Measurements from ENCODE around the gene RAB40C.

The RAB40C gene

GRCh38 chr16:616733-617586 is 27.1 kb downstream of the RAB40C start:
- no peak for DNase-seq (ENCODE audit: low read depth in 2 of 2)

DNA sequence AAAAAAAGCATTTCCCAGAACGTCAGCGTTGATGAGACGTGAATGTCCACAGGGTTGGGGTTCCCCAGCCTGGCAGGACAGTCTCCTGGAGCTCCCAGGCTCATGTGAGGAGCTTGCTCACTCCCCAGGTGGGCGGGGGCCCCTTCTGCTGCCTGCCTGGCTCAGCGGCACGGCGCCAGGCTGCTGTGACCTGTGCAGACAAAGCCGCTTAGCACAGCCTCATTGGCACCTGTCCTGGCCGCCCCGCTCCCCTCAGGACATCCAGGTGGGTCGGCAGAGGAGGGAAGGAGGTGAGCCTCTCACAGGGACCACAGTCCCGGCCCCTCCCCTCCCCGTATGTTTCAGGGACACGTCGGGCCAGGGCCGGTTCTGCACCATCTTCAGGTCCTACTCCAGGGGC is 28.0 kb downstream of the RAB40C start:
- DNase-seq (ENCODE audit: low read depth in 2 of 2): no peak

DNA sequence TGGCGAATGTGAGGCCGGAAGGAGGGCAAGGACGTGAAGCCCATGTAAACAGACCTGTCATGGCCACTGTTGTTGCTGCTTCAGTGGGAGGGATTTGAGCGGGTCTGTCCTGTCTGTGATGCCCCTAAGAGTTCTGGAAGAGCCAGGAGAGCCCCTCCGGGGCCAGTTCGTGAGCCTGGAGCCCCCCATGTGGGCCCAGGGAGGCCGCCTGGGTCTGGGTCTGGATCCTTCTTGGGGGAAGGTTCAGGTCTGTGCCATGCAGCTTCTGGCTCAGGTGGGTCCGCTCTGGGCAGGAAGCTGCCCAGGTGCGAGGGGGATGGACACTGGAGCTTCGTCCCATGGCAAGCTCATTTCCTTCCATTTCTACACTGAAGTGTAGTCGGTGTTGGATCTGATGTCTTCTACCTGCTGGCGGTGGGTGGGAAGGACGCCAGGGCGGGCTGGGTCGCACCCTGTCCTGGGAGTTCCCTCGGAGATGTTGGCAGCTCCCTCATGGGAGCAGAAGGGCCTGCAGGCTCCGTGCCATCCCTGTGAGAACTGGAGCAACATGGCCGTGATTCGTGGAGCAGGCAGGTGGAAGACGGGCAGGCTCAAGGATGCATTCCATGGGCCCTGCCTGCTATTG is 29.7 kb downstream of the RAB40C start:
- no peak for DNase-seq (ENCODE audit: low read depth in 2 of 2)

DNA sequence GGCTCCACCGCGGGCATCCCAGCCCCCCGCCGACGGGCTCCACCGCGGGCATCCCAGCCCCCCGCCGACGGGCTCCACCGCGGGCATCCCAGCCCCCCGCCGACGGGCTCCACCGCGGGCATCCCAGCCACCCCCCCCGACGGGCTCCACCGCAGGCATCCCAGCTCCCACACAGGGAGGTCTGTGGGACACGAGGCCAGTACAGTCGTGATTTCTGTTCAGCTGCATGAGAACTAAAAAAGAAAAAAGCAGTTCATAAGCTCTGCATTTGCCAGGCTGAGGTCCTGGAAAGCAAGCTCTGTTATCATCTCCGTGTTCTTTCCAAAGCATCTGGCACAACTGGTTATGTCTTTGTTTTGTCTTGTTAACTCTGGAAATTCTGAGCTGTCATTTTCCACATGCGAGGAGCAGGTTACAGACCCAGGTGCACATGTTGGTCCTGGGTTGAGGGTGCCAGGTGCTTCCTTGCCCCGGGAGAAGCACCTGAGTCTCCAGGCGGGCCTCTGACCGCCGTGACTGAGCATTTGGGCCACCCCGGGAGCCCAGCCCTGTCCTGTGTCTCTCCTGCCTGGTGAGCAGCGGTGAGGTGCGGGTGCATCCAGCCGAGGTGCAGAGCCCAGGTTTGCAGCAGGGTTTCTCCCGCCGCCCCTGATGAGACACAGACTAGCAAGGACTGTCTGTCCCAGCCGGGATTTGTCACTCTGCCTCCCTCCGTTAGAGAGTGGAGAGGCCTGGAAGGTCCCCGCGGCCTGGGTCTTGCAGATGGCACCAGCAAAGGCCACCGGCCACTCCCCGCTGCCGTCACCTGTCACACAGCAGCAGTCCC is 31.0 kb downstream of the RAB40C start:
- DNase-seq (ENCODE audit: low read depth in 2 of 2): no peak

DNA sequence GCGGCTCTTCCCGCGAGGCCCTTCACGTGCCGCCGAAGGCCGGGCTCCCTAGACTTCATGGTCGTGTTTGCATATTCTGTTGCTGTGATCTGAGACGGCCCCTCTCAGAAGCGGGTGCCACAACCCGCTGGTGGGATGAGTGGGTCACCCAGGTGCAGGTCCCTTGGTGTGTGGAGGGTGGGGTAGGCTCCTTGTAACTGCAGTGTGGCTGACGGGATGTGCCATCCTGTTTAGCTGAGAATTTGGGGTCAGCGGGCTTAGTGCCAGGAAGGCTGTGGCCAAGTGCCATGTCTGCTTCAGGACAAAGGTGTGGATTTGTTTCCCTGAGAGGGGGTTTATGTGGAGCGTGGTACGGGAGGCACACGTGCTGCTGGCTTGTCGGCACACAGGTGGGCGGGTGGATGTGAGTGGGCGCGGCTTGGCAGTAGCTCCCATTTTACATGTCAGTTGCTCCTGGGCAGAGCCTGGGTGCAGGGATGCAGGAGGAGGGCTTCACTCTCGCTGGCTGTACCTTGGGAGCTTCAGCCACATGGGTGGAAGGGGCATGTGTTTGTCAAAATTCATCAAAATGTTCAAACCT is 31.8 kb downstream of the RAB40C start:
- DNase-seq (ENCODE audit: low read depth in 2 of 2): no peak

- no peak for DNase-seq (ENCODE audit: low read depth in 2 of 2)
Measured at GRCh38 chr16:622920-623280, 33.0 kb downstream of the RAB40C start.

- DNase-seq (ENCODE audit: low read depth in 2 of 2): no peak
Measured at GRCh38 chr16:624526-625070, 34.7 kb downstream of the RAB40C start.

- no peak for DNase-seq (ENCODE audit: low read depth in 2 of 2)
Measured at GRCh38 chr16:625117-625976, 35.5 kb downstream of the RAB40C start.

- no peak for DNase-seq (ENCODE audit: low read depth in 2 of 2)
Measured at GRCh38 chr16:625977-626765, 36.3 kb downstream of the RAB40C start.

GRCh38 chr16:626787-627453 is 37.1 kb downstream of the RAB40C start:
- peak; percentile 75 to 77 for DNase-seq (ENCODE audit: low read depth in 2 of 2)

DNA sequence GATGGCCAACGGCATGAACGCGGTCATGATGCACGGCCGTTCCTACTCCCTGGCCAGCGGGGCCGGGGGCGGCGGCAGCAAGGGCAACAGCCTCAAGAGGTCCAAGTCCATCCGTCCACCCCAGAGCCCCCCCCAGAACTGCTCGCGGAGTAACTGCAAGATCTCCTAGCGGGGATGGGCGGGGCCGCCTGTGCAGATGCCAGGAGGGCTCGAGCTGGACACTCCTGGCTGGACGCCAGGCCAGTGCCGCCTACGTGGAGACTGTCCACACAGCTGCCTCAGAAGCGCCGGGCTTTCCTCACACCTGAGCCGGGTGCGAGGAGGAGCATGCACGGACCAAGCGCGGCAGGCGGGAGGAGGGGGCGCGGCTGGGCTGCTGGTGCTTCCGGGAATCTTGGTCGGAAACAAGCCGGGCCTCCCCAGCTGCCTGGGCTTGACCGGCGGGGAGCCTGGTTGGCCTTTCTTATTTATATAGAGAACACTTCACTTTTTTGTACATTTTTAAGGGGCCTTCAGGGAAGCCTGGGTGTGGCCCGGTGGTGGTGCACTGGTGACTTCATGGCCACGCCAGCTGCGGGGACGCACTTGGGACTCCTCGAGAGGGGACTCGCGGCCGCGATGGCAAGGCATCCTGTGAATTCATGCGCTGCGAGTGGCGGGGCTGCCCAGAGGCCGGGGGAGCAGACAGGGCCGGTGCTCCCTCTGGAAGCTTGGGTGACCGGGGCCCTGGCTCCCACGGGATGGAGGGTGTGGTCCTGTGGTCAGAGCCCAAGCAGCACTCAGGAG is 37.8 kb downstream of the RAB40C start:
- no peak for DNase-seq (ENCODE audit: low read depth in 2 of 2)

- DNase-seq (ENCODE audit: low read depth in 2 of 2): no peak
Measured at GRCh38 chr16:628321-629061, 38.6 kb downstream of the RAB40C start.

DNA sequence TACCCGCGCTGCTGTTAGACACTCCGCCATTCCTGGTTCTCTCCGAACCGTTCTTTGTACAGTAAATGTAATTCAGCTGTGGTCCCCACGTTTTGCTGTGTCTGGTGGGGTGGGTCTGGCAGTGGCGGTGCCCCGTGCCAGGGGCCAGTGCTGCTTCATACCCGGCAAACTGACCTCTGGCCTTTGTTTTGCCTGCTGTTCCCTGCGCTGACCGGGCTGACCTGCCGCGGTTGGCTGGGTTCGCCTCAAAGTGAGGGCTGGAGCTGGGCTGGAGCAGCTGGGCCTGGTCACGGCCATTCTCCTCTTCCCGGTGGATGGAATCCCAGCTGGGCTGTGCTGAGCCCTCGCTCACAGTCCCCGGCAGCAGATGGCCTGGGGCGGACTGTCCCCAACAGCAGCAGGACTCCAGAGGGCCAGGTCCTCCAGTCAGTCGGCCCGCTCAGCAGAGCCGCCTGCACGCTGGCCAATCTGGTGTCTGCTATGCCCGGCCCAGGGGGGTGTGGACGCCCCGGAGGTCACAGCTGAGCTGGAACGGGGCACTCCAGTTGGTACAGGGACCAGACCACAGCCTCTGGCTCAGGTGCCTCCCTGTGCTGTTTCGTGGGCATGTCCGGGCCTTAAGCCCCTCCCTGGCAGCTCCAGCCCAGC is 39.4 kb downstream of the RAB40C start:
- no peak for DNase-seq (ENCODE audit: low read depth in 2 of 2)

- no peak for DNase-seq (ENCODE audit: low read depth in 2 of 2)
Measured at GRCh38 chr16:629833-630248, 40.0 kb downstream of the RAB40C start.

- no peak for DNase-seq (ENCODE audit: low read depth in 2 of 2)
Measured at GRCh38 chr16:630249-630814, 40.5 kb downstream of the RAB40C start.

DNA sequence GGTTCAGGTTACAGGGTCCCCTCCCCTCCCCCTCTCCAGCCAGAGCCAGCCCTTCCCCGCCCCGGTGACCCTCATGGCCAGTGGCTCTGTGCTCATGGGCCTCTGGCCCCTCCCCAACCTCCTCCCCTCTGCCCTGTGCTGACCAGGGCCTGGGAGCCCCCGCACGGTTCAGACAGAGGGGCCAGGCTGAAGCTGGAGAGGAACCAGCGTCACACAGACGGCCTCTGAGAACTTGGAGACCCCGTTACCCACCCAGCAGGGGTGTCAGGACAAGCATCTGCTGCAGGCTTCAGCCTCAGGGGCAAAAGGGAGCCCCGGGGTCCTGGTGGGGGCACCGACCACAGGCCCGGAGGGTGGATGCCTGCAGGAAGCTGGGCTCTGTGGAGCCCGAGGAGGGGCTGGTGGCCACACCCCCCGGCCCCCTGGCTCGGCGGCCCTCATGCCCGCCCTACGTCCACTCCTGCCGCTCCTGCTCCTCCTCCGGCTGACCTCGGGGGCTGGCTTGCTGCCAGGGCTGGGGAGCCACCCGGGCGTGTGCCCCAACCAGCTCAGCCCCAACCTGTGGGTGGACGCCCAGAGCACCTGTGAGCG is 41.0 kb downstream of the RAB40C start, which contains the start of gene WFIKKN1:
WFIKKN1 (plus strand) TSS at position 171 of the 591 bp plus-strand sequence; CDS start at position 440, 269 bp downstream.
- DNase-seq (ENCODE audit: low read depth in 2 of 2): no peak
